GM21515 (cell line): ENCODE data around the gene TERT.
"Not testable (repeated sequence)": the region's sequence is repeated elsewhere in the genome, so short reads cannot be mapped to it uniquely, and the experiment has no call there.

Source experiments
- ATAC-seq: cut with Tn5 transposase; IDR thresholded peaks from one replicate; pipeline ENCODE4 v1.9.1; 2021; ENCODE audit not compliant: unreplicated experiment

The TERT gene

GRCh38 chr5:1280177-1281037 lies 14.5 kb downstream of the TERT start:
- ATAC-seq, result no peak

DNA sequence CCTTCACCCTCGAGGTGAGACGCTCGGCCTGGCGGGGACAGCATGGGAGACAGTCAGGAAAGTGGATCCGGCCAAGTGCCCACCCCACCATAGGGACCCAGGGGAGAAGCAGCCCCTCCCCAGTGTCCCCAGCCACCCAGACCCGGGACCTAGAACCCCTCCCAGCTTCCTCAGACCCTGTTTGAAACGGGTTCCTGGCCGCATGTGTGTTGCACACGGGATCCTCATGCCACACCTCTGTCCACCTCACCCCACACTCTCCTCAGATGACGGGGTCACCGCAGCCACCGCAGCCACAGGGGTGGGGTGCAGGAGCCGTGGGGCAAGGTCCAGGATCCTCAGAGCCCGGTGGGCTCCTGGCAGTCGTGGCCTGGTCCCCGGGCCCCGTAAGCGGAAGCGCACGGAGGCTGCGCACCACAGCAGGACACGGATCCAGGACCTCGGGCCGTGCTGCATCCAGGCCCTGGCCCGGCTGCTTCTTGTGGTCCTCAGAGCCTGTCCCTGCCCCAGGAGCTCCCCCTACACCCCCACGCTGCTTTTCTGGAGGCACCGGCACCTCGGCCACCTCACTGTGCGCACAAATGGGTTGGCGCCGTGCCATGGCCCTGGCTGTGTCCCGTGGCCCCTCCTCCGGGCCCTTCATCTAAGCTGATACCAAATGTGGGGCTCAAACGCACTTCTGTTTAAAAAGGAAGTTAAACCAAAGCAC lies 15.3 kb downstream of the TERT start:
- no peak for ATAC-seq

GRCh38 chr5:1278656-1279442 lies 16.0 kb downstream of the TERT start:
- ATAC-seq, result no peak

- ATAC-seq, result no peak
Measured at GRCh38 chr5:1278216-1278615, 16.7 kb downstream of the TERT start.

DNA sequence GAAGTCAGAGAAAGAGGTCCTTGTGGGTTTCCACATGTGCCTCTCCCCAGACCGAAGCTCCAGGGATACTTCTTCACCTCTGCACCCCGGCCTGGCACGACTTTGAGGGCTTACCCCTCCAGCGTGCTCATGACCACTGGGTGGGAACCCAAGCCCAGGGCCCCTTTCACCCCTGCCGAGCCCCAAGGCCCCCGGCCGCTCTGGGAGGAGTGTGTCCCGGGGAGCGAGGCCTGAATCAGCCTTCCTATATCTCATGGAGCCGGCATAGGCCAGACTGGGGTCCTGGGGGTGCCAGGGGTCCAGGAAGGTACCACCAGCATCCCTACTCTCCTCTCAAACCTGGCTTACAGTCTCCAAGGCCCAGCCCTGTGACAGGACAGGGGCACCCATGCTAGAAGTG lies 17.1 kb downstream of the TERT start:
- ATAC-seq, result no peak

GRCh38 chr5:1277331-1277730 lies 17.5 kb downstream of the TERT start:
- no peak for ATAC-seq

GRCh38 chr5:1276930-1277329 lies 17.9 kb downstream of the TERT start:
- no peak for ATAC-seq

DNA sequence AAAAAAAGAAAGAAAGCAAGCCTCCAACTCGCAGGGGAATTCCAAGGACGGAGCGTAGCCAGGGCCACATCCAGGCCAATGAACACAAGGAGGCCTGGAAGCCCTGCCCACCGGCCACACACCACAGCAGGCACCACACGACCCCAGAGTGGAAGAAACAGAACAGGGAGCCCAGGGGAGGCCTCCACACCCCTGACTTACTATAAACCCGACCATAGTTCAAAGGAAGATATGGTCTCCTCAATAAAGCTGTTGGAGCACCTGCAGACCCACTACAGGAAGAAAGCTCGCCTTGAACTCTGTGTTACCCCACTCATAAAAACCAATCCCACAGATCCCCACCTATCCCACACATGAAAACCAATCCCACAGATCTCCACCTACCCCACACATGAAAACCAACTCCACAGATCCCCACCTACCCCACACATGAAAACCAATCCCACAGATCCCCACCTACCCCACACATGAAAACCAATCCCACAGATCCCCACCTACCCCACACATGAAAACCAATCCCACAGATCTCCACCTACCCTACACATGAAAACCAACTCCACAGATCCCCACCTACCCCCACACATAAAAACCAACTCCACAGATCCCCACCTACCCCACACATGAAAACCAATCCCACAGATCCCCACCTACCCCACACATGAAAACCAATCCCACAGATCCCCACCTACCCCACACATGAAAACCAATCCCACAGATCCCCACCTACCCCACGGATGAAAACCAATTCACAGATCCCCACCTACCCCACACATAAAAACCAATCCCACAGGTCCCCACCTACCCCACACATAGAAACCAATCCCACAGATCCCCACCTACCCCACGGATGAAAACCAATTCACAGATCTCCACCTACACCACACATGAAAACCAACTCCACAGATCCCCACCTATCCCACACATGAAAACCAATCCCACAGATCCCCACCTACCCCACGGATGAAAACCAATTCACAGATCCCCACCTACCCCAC lies 19.2 kb downstream of the TERT start:
- not testable (repeated sequence) for ATAC-seq

DNA sequence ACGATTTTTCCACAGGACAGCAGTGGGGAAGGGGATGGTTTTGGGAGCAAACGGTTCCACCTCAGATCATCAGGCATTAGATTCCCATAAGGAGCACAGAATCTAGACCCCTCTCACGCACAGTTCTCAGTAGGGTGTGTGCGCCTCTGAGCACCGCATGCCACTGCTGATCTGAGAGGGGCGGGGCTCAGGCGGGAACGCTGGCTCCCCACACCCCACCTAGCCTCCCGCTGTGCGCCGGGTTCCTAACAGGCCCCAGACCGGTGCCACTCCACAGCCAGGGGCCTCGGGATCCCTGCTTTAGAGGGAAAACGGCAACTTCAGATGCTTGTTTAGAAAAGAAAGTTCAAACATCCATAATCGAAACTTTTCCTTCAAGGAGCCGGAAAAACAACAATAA lies 20.4 kb downstream of the TERT start:
- ATAC-seq, result no peak

DNA sequence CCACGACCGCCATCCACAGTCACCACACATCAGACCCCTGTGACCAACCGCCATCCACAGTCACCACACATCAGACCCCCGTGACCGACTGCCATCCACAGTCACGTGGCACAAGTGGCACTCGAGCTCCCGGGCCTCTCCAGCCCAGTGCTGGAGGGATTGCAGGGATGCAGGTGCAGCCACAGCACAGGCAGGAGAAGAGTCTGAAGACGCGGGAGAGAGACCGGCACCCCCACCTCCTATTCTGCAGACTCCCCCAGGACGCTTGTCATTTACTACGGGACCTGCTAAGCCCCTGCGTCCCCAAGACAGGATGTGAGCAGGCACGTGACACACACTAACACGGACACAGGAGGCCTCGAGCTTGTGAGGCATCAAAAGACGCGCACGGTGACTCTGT lies 21.1 kb downstream of the TERT start:
- ATAC-seq, result no peak

DNA sequence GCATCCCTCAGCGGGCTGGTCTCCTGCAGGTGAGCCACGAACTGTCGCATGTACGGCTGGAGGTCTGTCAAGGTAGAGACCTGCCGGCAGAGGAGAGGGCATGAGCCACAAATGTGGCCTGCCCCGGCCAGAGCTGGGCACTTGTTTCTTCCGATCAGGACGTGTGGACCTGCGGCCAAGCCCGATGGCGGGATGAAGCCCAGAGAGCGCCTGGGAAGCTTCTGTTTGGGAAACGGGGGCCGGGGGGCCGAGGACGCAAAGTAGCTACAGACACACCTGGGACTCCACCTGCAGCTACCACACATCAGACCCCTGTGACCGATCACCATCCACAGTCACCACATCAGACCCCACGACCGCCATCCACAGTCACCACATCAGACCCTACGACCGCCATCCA lies 22.7 kb downstream of the TERT start:
- ATAC-seq, result no peak

GRCh38 chr5:1270933-1271914 lies 23.6 kb downstream of the TERT start:
- no peak for ATAC-seq

DNA sequence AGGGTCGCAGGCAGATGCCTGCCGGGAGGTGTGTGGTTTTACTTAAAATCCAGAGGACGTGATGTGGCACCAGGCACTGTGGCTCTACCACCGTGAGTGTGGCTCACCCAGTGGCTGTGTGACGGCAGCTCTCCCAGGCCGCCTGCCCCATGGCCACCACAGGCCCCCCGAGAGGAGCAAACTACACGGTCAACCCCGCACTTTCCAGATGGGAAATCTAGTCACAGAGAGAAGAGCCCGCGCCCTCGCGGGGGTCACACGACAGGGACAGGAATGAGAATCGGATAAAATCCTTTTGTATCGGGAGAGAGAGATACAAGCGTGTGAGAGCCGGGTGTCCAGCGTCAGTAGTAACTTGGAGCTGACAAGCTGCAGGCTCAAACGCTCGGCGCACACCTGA lies 24.4 kb downstream of the TERT start:
- ATAC-seq, result no peak

GRCh38 chr5:1268666-1269065 lies 26.2 kb downstream of the TERT start:
- no peak for ATAC-seq

- no peak for ATAC-seq
Measured at GRCh38 chr5:1268056-1268455, 26.8 kb downstream of the TERT start.

GRCh38 chr5:1267464-1267863 lies 27.4 kb downstream of the TERT start:
- not testable (repeated sequence) for ATAC-seq

- no peak for ATAC-seq
Measured at GRCh38 chr5:1266791-1267190, 28.1 kb downstream of the TERT start.

- ATAC-seq, result no peak
Measured at GRCh38 chr5:1265461-1266455, 29.1 kb downstream of the TERT start.
